GM18858 (cell line): ENCODE results near the gene RAI14.

Experiments
- ATAC-seq: cut with Tn5 transposase; IDR thresholded peaks from one replicate; pipeline ENCODE4 v1.9.1; 2021; ENCODE audit not compliant: unreplicated experiment

The RAI14 gene

GRCh38 chr5:34656001-34656699 lies at the start of gene RAI14:
Gene RAI14 (plus strand): TSS chr5:34656328. CDS start chr5:34686920, 30,592 bp downstream.
- ATAC-seq, result no peak

GRCh38 chr5:34608368-34608767 lies 47.8 kb upstream of the RAI14 start:
- no peak for ATAC-seq

- no peak for ATAC-seq
Measured at GRCh38 chr5:34608859-34609648, 47.1 kb upstream of the RAI14 start.

- no peak for ATAC-seq
Measured at GRCh38 chr5:34609951-34610441, 46.1 kb upstream of the RAI14 start.

GRCh38 chr5:34610546-34610945 lies 45.6 kb upstream of the RAI14 start:
- no peak for ATAC-seq

- ATAC-seq, result no peak
Measured at GRCh38 chr5:34611464-34612415, 44.4 kb upstream of the RAI14 start.

- ATAC-seq, result no peak
Measured at GRCh38 chr5:34616651-34617050, 39.5 kb upstream of the RAI14 start.

GRCh38 chr5:34618371-34619065 lies 37.6 kb upstream of the RAI14 start:
- ATAC-seq, result no peak

- ATAC-seq, result no peak
Measured at GRCh38 chr5:34620185-34620584, 35.9 kb upstream of the RAI14 start.

- ATAC-seq, result no peak
Measured at GRCh38 chr5:34621277-34622097, 34.6 kb upstream of the RAI14 start.

GRCh38 chr5:34622098-34622400 lies 34.1 kb upstream of the RAI14 start:
- no peak for ATAC-seq

GRCh38 chr5:34624691-34625090 lies 31.4 kb upstream of the RAI14 start:
- no peak for ATAC-seq

- no peak for ATAC-seq
Measured at GRCh38 chr5:34625246-34625645, 30.9 kb upstream of the RAI14 start.

GRCh38 chr5:34626036-34626435 lies 30.1 kb upstream of the RAI14 start:
- no peak for ATAC-seq

- ATAC-seq, result no peak
Measured at GRCh38 chr5:34626751-34627150, 29.4 kb upstream of the RAI14 start.

- ATAC-seq, result no peak
Measured at GRCh38 chr5:34627794-34628193, 28.3 kb upstream of the RAI14 start.

- ATAC-seq, result no peak
Measured at GRCh38 chr5:34628373-34628772, 27.8 kb upstream of the RAI14 start.

GRCh38 chr5:34630596-34630995 lies 25.5 kb upstream of the RAI14 start:
- ATAC-seq, result no peak

GRCh38 chr5:34632807-34633422 lies 23.2 kb upstream of the RAI14 start:
- ATAC-seq, result no peak
